Panc1 (cell line): Measurements from ENCODE around the gene CYP2B6. TPM values are rescaled to one million over a fixed set of nuclear protein-coding genes. Genes with fewer than 3 reads are reported as not detected.
A peak's percentile ranks its signal among the peaks of the same experiment; 100 is the strongest.

Experiments
- ATAC-seq: fragments of 200-7000 bp; cut with Tn5 transposase; 2 replicates; pipeline ENCODE4 v1.9.1; 2020; ENCODE audit warnings: mild to moderate bottlenecking, moderate library complexity
- BruUV-seq: library from RNA; stranded (reverse); fragments of 400-500 nt; replicated peaks from 2 replicates; lab custom pipeline; 2021; lab: Mats Ljungman, UMichigan
- CTCF ChIA-PET: fragments of 300-600 bp; sonication (Branson Sonifier 250); formaldehyde crosslinking; loops from one replicate; lab custom pipeline; 2022; ENCODE audit warnings: antibody characterized with exemption; lab: Charles Lee
- POLR2A ChIA-PET: fragments of 300-600 bp; sonication (Branson Sonifier 250); formaldehyde crosslinking; loops from one replicate; lab custom pipeline; 2022; ENCODE audit warnings: antibody characterized with exemption; lab: Charles Lee
- DNase-seq: peaks from one replicate; pipeline ENCODE4 v3.0.0-alpha.2; 2010; ENCODE audit warnings: low read depth, low spot score
- H3K27ac ChIP-seq: 2 replicates; pipeline ENCODE4 v1.5.1; 2011; ENCODE audit warnings: mild to moderate bottlenecking, low read length, inconsistent platforms
- H3K27me3 ChIP-seq: fragments of 200-500 bp; sonication (Bioruptor generic); 2 replicates; pipeline ENCODE4 v1.6.0; 2014; ENCODE audit warnings: low read length, inconsistent platforms; ENCODE audit not compliant: control insufficient read depth, insufficient read depth
- H3K36me3 ChIP-seq: fragments of 200-500 bp; sonication (Bioruptor generic); 2 replicates; pipeline ENCODE4 v1.5.1; 2014; ENCODE audit warnings: inconsistent platforms, mild to moderate bottlenecking, low read length, moderate library complexity; ENCODE audit not compliant: control insufficient read depth, insufficient read depth
- H3K4me1 ChIP-seq: 2 replicates; pipeline ENCODE4 v1.5.1; 2011; ENCODE audit warnings: inconsistent platforms, mild to moderate bottlenecking, low read length, moderate library complexity; ENCODE audit not compliant: control insufficient read depth, insufficient read depth
- H3K4me3 ChIP-seq, 2 experiments: 2 replicates each; pipeline ENCODE4 v1.5.1; 2011 to 2012; ENCODE audit warnings: low read depth in 2 of 2, low read length in 2 of 2, mild to moderate bottlenecking in 2 of 2, inconsistent platforms in 1 of 2, moderate library complexity in 1 of 2
- H3K9me3 ChIP-seq: fragments of 200-500 bp; sonication (Bioruptor generic); 2 replicates; pipeline ENCODE4 v1.5.1; 2014; ENCODE audit warnings: low read depth, mild to moderate bottlenecking, inconsistent platforms, low read length, moderate library complexity; ENCODE audit not compliant: control insufficient read depth, insufficient read depth
- POLR2AphosphoS5 ChIP-seq: IDR thresholded peaks from 2 replicates; pipeline ENCODE4 v1.6.1; 2012; ENCODE audit warnings: mild to moderate bottlenecking, low read depth, low read length, moderate library complexity
- REST ChIP-seq, 2 experiments: IDR thresholded peaks; 2 replicates each; pipeline ENCODE4 v1.6.1; 2011 to 2012; ENCODE audit warnings: low read depth in 2 of 2, control low read depth in 1 of 2, low read length in 1 of 2, mild to moderate bottlenecking in 1 of 2, moderate library complexity in 1 of 2; ENCODE audit not compliant: insufficient read depth in 1 of 2
- SIN3A ChIP-seq: IDR thresholded peaks from 2 replicates; pipeline ENCODE4 v1.6.1; 2012; ENCODE audit warnings: low read depth, mild to moderate bottlenecking, low read length, moderate library complexity, borderline replicate concordance; ENCODE audit not compliant: insufficient read depth
- TCF7L2 ChIP-seq: IDR thresholded peaks from 2 replicates; pipeline ENCODE4 v1.6.1; 2011; ENCODE audit warnings: mild to moderate bottlenecking, low read depth, low read length, inconsistent platforms
- in situ Hi-C: cut with HindIII; loops from 2 replicates; pipeline ENCODE4 v1.10.0; 2016; ENCODE audit warnings: low sequenced_read_pairs, low pct_unique_long_range_greater_than_20kb
- intact Hi-C: fragments of 100-400 bp; cut with micrococcal nuclease; formaldehyde crosslinking; loops from one replicate; pipeline ENCODE4 v1.10.0; 2022; ENCODE audit not compliant: unreplicated experiment
- total RNA-seq: library from RNA; stranded (reverse); gene quantifications from one replicate; pipeline ENCODE4 v1.2.1, GENCODE V29; 2021; ENCODE audit not compliant: unreplicated experiment
- TF ChIP-seq, protein P1 (sequence below): fragments of 450-650 bp; IDR thresholded peaks from 2 replicates; pipeline ENCODE4 v1.5.1; 2017; ENCODE audit warnings: mild to moderate bottlenecking

The CYP2B6 gene
- total RNA-seq, 1 experiment from 2014 or later, result 0.26 TPM

GRCh38 chr19:40959338-40959737 lies 31.7 kb upstream of the CYP2B6 start:
- intact Hi-C loops (no loop called here), in situ Hi-C loops (no loop called here)
- no TSS peak for BruUV-seq
- POLR2A ChIA-PET, result no interaction called here
- CTCF ChIA-PET, result no interaction called here
- Histone ChIP-seq H3K27ac (peak overlapping the region; percentile 5; the same call in 1 of the 2 replicates), H3K36me3 (no peaks in the 10 kb centered on the region), H3K4me3 (no peak overlapping the region), H3K27me3 (no peaks in the 10 kb centered on the region), H3K9me3 (peaks cover 6% of the 10 kb centered on the region; the same call in 1 of the 2 replicates), H3K4me1 (peaks cover 12% of the 10 kb centered on the region)
- no peak for ATAC-seq
- no peak for DNase-seq
- no peak for TF ChIP-seq SIN3A
- no peak for TF ChIP-seq POLR2AphosphoS5
- no peak for TF ChIP-seq TCF7L2
- TF ChIP-seq, protein P1, sequence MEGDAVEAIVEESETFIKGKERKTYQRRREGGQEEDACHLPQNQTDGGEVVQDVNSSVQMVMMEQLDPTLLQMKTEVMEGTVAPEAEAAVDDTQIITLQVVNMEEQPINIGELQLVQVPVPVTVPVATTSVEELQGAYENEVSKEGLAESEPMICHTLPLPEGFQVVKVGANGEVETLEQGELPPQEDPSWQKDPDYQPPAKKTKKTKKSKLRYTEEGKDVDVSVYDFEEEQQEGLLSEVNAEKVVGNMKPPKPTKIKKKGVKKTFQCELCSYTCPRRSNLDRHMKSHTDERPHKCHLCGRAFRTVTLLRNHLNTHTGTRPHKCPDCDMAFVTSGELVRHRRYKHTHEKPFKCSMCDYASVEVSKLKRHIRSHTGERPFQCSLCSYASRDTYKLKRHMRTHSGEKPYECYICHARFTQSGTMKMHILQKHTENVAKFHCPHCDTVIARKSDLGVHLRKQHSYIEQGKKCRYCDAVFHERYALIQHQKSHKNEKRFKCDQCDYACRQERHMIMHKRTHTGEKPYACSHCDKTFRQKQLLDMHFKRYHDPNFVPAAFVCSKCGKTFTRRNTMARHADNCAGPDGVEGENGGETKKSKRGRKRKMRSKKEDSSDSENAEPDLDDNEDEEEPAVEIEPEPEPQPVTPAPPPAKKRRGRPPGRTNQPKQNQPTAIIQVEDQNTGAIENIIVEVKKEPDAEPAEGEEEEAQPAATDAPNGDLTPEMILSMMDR, result no peak
- no peak for TF ChIP-seq REST (IDR thresholded peaks at IDR 0.05; ENCODE audit: insufficient read depth in 1 of 2, low read depth in 2 of 2, low read length in 1 of 2)

DNA sequence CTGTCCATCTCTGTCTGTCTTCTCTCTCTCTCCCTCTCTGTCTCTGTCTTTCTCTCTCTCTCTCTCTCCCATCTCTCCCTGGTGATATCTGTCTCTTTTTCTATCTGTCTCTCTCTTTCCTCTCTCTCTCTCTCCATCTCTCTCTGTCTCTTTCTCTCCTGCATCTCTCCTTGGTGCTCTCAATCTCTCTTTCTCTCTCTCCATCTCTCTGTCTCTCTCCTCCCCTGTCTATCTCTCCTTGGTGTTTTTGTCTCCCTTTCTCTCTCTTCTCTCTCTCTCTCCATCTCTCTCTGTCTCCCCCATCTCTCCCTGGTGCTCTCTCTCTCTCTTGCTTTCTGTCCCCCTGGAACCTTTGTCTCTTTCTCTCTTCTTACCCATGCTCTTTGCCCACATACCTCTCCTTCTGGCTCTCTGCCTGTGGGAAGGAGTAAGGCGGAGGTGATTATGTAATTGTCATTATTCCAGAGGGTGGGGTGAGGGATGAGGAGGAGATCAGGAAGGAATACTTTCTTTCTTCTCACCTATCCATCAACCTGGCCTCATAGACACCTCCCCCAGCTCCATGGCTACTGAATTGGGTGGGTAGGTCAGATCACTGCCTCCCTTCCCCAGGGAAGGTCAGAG lies 30.9 kb upstream of the CYP2B6 start:
- intact Hi-C loops (no loop called here), in situ Hi-C loops (no loop called here)
- TF ChIP-seq, protein P1, result no peak
- TF ChIP-seq POLR2AphosphoS5 (no peak), TCF7L2 (no peak), SIN3A (no peak), REST (IDR thresholded peaks at IDR 0.05; ENCODE audit: insufficient read depth in 1 of 2, low read depth in 2 of 2, low read length in 1 of 2) (no peak)
- no TSS peak for BruUV-seq
- H3K9me3 ChIP-seq, result no peaks in the 10 kb centered on the region; the same call in 1 of the 2 replicates
- ChIA-PET POLR2A (no interaction called here), CTCF (no interaction called here)
- H3K36me3 ChIP-seq, result no peaks in the 10 kb centered on the region
- no peaks in the 10 kb centered on the region for H3K27me3 ChIP-seq
- peak overlapping the region; percentile 57; the same call in 1 of the 2 replicates for H3K27ac ChIP-seq
- H3K4me3 ChIP-seq, result no peak overlapping the region
- peaks cover 12% of the 10 kb centered on the region for H3K4me1 ChIP-seq
- ATAC-seq (no peak), DNase-seq (no peak)
